Activated CD4-positive, alpha-beta T cell treated with anti-CD3 and anti-CD28 coated beads for 36 hours (primary cell): ENCODE data around the gene ANKRD23. TPM values are rescaled to one million over a fixed set of nuclear protein-coding genes. Genes with fewer than 3 reads are reported as not detected.

Experiments used
- ATAC-seq: fragments of 200-7000 bp; cut with Tn5 transposase; one replicate; pipeline ENCODE4 v1.10.0; 2021; ENCODE audit warnings: mild to moderate bottlenecking, moderate library complexity
- CTCF ChIA-PET: fragments of 350-600 bp; sonication (Branson Sonifier 250); formaldehyde crosslinking; loops from one replicate; lab custom pipeline; 2021; ENCODE audit warnings: antibody characterized with exemption; lab: Charles Lee
- POLR2A ChIA-PET: fragments of 350-600 bp; sonication (Branson Sonifier 250); formaldehyde crosslinking; loops from one replicate; lab custom pipeline; 2021; ENCODE audit warnings: antibody characterized with exemption, inconsistent platforms; lab: Charles Lee
- DNase-seq: peaks from one replicate; pipeline ENCODE4 v3.0.0-alpha.2; 2020
- H3K27ac Mint-ChIP-seq: one replicate; pipeline ENCODE4 v1.8.0; 2021; ENCODE audit warnings: mixed read lengths
- H3K27me3 Mint-ChIP-seq: one replicate; pipeline ENCODE4 v1.8.0; 2021; ENCODE audit warnings: mixed read lengths
- H3K36me3 Mint-ChIP-seq: one replicate; pipeline ENCODE4 v1.8.0; 2021; ENCODE audit warnings: low read depth, mixed read lengths
- H3K4me1 Mint-ChIP-seq: one replicate; pipeline ENCODE4 v1.8.0; 2021; ENCODE audit warnings: mixed read lengths
- H3K4me3 Mint-ChIP-seq: one replicate; pipeline ENCODE4 v1.8.0; 2021; ENCODE audit warnings: mild to moderate bottlenecking, moderate library complexity, mixed read lengths
- H3K9me3 Mint-ChIP-seq: one replicate; pipeline ENCODE4 v1.8.0; 2021; ENCODE audit warnings: low read depth, mixed read lengths
- intact Hi-C, 2 experiments: fragments of 100-400 bp; cut with DNase I in 1 of 2; cut with micrococcal nuclease in 1 of 2; formaldehyde crosslinking; loops; one replicate each; pipeline versions ENCODE4 v1.14.2 to v1.15.1; 2022 to 2024; cut with DNase I, micrococcal nuclease
- total RNA-seq, 2 experiments: library from RNA; stranded (reverse); gene quantifications; one replicate each; pipeline ENCODE4 v1.2.3, GENCODE V29; 2021

Gene ANKRD23
- total RNA-seq, 2 experiments from 2014 or later: 5.1 to 5.3 TPM

DNA sequence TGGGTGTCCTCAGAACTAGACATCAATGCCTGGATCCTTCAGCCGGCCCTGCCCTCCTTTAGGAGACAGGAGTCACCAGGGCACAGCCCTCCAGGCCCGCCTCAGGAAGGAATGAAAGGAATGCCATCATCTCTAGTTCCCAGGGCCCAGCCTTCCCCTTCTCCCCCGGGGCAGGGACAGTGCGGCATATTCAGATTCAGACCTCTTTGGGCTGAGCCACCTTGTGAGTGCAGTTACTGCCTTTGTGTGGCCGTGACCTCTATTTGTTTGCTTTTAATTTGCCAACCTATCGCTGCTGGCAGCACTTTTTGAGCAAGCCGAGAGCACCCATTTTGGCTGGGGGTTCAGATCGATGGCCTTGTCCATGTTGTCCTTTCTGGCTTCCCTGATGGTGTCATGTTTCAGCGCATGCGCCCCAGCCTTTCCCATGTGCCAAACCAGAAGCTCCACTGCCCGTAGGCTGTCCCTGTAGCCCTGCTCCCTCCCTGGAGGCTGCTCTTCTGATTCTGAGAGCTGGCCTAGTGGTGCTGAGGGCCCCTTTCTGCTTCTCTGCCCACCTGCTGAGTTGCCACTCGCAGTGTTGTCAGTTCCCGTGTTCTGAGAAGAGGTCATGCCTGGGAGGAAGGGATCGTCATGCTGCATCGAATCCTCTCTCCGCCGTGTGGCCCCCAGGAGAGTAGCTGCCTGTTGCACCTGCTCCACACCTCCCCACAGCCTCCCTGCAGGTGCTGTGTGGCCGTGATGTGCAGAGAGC lies 10.9 kb downstream of the ANKRD23 start:
- H3K27ac Mint-ChIP-seq: no peak overlapping the region
- no peak for ATAC-seq
- ChIA-PET CTCF (interaction anchor here (0.7 to 1.5 kb wide), 2 partner anchors 15 to 402 kb away, joined by 3 read pairs; no protein-coding TSS in a partner anchor), POLR2A (no interaction called here)
- H3K27me3 Mint-ChIP-seq: no peaks in the 10 kb centered on the region
- intact Hi-C loops: no loop called here
- DNase-seq: no peak
- H3K4me1 Mint-ChIP-seq: no peaks in the 10 kb centered on the region
- no peaks in the 10 kb centered on the region for H3K9me3 Mint-ChIP-seq
- H3K4me3 Mint-ChIP-seq: no peak overlapping the region
- peaks cover 26% of the 10 kb centered on the region for H3K36me3 Mint-ChIP-seq

DNA sequence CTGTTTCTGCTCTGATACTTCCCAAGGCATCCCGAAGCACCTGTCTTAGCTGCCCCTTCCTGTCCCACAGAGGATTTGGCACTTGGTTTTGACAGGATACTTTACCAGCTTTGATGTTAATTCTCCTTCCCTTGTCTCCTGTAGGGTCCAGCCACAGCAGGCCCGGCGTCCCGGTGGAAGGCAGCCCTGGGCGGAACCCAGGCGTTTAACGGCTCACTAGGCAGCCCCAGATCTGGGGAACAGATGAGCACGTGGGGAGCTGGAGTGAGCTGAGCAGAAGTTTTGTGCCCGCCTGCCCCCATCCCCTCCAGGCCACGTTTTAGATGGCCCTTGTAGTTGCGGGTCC lies 11.4 kb downstream of the ANKRD23 start:
- Mint-ChIP-seq H3K27me3 (no peaks in the 10 kb centered on the region), H3K27ac (no peak overlapping the region), H3K36me3 (peaks cover 26% of the 10 kb centered on the region), H3K9me3 (no peaks in the 10 kb centered on the region), H3K4me1 (no peaks in the 10 kb centered on the region), H3K4me3 (no peak overlapping the region)
- DNase-seq: no peak
- CTCF ChIA-PET: interaction anchor here (0.7 to 1.2 kb wide), 2 partner anchors 16 to 402 kb away, joined by 3 to 4 read pairs; partner anchors contain the start of gene CNNM3
- POLR2A ChIA-PET: no interaction called here
- intact Hi-C loops: no loop called here
- ATAC-seq: no peak

DNA sequence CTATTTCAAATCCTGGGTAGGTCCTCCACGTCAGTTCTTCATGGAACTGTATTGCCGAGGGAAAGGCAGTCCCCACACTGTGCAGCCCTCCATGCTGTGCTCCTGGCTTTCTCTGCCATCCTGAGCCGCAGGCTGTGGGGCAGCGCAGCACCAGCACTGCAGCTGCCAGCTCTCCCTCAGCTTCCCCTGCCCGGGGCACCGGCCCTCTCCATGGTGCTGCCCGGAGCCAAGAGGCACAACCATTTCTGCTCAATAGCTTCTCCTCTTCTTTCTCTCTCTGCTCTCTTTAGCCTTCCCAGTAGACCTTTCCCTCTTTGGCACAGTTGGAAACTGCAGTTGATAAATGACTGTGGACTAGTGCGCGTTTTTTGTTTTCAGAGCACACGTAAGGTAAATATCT lies 12.1 kb downstream of the ANKRD23 start:
- Mint-ChIP-seq H3K36me3 (peaks cover 25% of the 10 kb centered on the region), H3K9me3 (no peaks in the 10 kb centered on the region), H3K27me3 (no peaks in the 10 kb centered on the region), H3K4me1 (no peaks in the 10 kb centered on the region), H3K27ac (no peak overlapping the region), H3K4me3 (no peak overlapping the region)
- DNase-seq: no peak
- CTCF ChIA-PET: interaction anchor here (0.6 to 1.2 kb wide), 3 partner anchors 15 to 120 kb away, joined by 3 to 4 read pairs (median 4); partner anchors contain the start of gene CNNM3
- no peak for ATAC-seq
- intact Hi-C loops: no loop called here
- POLR2A ChIA-PET: no interaction called here

DNA sequence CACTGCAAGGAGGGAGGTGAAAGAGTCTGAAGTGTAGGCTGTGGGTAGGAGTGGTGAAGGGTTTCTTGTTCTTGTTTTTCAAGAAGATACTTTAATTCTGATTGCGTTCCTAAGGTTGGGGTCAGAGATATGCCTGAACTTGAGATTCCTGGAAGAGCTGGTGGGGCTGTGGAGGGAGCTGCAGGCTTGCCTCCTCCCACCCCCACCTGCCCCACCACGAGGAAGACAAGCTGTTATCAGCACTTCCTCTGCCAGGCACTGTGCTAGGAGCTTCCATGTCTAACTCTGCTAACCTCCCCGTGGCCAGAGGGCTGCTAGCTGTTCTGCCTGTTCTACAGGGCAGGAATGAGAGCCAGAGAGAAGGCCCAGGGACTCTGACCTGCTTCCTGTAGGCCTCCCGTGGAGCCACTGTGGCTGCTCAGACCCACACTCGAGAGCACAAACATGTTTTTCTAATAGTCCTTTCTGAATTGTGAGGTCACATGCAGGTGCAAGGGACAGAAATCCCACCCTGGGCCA lies 13.7 kb downstream of the ANKRD23 start:
- Mint-ChIP-seq H3K36me3 (peaks cover 29% of the 10 kb centered on the region), H3K4me3 (no peak overlapping the region), H3K9me3 (no peaks in the 10 kb centered on the region), H3K27ac (no peak overlapping the region), H3K4me1 (no peaks in the 10 kb centered on the region), H3K27me3 (no peaks in the 10 kb centered on the region)
- CTCF ChIA-PET: interaction anchor here (0.6 kb wide), 1 partner anchor 117 kb away, joined by 3 read pairs; no protein-coding TSS in a partner anchor
- POLR2A ChIA-PET: no interaction called here
- DNase-seq (no peak), ATAC-seq (no peak)
- intact Hi-C loops: no loop called here

DNA sequence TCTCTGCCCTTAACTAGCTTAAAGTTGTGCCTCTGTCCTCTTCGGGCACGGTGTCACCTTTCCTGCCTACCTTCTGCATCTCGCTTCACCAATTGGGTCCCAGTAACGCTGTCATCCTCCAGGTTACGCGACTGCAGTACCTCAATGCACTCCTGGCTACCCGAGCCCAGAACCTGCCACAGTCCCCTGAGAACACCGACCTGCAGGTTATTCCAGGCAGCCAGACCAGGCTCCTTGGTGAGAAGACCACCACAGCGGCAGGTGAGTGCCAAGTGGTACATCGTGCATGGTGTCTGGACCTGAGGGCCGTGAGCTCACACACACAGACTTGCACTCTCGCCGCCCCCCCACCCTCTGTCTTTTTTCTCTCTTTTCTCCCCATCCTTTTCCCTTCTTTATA lies 14.9 kb downstream of the ANKRD23 start:
- H3K9me3 Mint-ChIP-seq: no peaks in the 10 kb centered on the region
- H3K27ac Mint-ChIP-seq: no peak overlapping the region
- ChIA-PET POLR2A (no interaction called here), CTCF (no interaction called here)
- intact Hi-C loops: no loop called here
- H3K36me3 Mint-ChIP-seq: peaks cover 31% of the 10 kb centered on the region
- ATAC-seq (no peak), DNase-seq (no peak)
- no peaks in the 10 kb centered on the region for H3K27me3 Mint-ChIP-seq
- no peak overlapping the region for H3K4me3 Mint-ChIP-seq
- H3K4me1 Mint-ChIP-seq: no peaks in the 10 kb centered on the region

DNA sequence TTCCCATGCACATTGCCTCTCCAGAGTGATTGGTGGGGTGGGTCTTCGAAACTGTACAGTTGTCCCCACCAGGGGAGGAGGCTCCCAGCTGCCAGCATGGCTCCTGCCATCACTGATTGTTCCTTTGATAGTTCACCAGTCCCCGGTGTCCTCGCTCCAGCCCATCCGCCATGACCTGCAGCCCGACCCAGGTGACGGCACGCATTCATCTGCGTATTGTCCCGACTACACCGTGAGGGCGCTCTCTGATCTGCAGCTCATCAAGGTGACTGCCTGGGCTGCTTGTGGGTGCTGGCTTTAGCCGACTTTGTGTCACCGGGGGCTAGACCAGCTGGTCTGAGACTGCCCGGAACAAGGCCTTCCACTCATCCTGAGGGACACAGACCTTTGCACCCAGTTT lies 15.4 kb downstream of the ANKRD23 start:
- DNase-seq (no peak), ATAC-seq (no peak)
- H3K36me3 Mint-ChIP-seq: peaks cover 31% of the 10 kb centered on the region
- intact Hi-C loops: no loop called here
- ChIA-PET POLR2A (no interaction called here), CTCF (no interaction called here)
- no peaks in the 10 kb centered on the region for H3K9me3 Mint-ChIP-seq
- no peaks in the 10 kb centered on the region for H3K27me3 Mint-ChIP-seq
- H3K4me3 Mint-ChIP-seq: no peak overlapping the region
- H3K27ac Mint-ChIP-seq: no peak overlapping the region
- no peaks in the 10 kb centered on the region for H3K4me1 Mint-ChIP-seq

DNA sequence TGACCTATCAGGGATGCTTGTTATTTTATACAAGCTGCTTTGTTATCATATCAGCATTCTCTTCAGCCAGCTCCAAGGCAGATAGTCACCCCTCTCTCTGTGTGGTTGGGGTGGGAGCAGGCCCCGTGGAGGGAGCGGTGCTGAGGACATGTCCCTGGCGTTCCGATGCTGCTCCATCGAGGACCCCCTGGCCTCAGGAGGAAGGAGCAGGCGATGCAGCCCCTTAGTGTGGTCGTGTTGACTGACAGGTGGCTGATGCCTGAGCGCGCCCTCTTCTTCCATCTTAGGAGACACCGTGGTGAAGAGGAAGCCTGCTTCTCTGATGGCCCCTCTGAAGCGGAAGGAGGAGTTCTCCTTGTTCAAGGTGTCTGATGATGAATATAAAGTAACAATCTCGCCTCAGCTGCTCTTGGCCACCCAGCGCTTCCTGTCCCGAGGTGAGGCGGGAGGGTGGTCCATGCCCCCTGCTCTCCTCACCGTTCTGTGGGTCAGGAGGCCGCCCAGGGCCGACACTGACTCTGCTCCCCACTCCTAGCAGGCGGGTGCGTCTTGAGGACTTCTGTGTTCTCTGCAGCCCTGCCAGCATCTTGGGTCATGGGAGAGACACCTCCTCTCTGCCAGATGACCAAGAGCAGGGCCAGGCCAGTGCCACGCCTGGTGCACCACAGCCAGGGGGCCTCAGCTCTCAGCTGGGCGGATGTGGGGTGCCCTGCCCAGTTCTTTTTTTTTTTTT lies 17.1 kb downstream of the ANKRD23 start:
- DNase-seq (no peak), ATAC-seq (no peak)
- ChIA-PET CTCF (interaction anchor here (1.0 kb wide), 1 partner anchor 26 kb away, joined by 3 read pairs; no protein-coding TSS in a partner anchor), POLR2A (no interaction called here)
- no peak overlapping the region for H3K4me3 Mint-ChIP-seq
- peaks cover under 1% of the 10 kb centered on the region for H3K4me1 Mint-ChIP-seq
- intact Hi-C loops: no loop called here
- H3K27ac Mint-ChIP-seq: no peak overlapping the region
- no peaks in the 10 kb centered on the region for H3K27me3 Mint-ChIP-seq
- no peaks in the 10 kb centered on the region for H3K9me3 Mint-ChIP-seq
- H3K36me3 Mint-ChIP-seq: peaks cover 26% of the 10 kb centered on the region

DNA sequence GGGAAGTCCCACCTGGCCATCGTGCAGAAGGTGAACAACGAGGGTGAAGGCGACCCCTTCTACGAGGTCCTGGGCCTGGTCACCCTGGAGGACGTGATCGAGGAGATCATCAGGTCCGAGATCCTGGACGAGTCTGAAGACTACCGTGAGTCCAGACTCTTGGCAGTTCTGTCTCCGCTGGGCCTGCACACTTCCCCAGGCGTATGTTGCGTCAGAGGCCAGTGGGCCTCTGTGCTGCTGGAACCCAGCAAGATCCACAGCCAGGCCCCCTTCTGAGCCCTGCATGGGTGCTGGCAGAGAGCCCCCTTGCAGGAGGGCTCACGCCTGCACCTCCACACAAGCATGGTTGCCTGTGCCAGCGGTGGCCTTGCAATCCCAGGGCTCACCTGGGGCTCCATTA lies 18.8 kb downstream of the ANKRD23 start:
- Mint-ChIP-seq H3K9me3 (no peaks in the 10 kb centered on the region), H3K36me3 (peaks cover 22% of the 10 kb centered on the region), H3K27ac (no peak overlapping the region), H3K4me1 (peaks cover 17% of the 10 kb centered on the region), H3K4me3 (no peak overlapping the region), H3K27me3 (no peaks in the 10 kb centered on the region)
- CTCF ChIA-PET: interaction anchor here (0.6 kb wide), 1 partner anchor 148 kb away, joined by 3 read pairs; no protein-coding TSS in a partner anchor
- ATAC-seq: no peak
- no peak for DNase-seq
- POLR2A ChIA-PET: no interaction called here
- intact Hi-C loops: no loop called here

DNA sequence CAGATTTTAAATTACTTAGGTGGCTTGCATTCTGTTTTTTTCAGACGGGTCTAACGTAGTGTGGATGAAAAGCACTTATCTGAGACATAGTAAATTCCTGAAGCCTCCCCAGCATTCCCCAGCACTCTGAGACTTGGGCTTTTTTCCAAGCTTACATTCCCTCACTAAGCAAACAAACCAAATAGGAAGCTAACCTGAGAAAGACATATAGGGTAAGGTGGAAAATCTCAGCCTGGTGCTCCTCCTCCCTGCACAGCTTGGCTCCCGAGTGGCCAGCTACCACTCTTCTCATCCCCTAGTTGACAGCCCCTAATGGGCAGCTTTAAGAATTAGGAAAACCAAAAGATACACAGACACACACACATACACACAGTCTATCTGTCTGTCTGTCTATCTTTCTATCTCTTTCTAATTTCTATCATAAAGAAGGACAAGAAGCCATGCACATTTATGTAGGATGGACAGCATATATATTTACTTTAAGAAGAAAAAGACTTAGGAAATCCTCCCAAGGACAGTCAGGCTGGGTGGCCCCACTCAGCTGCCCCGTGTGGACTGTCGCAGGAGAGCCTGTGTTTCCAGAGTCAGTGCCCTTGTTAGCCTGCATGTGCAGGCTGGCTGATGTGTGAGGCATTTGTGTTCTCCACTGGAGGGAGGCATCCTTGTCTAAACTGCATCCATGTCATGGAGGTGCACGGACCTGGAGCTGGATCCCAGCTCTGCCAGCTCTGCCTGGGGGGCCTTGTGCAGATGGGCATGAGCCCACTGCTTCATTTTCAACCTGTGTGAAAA lies 19.5 kb downstream of the ANKRD23 start:
- intact Hi-C loops: no loop called here
- Mint-ChIP-seq H3K9me3 (no peaks in the 10 kb centered on the region), H3K27me3 (no peaks in the 10 kb centered on the region), H3K27ac (no peak overlapping the region), H3K4me3 (no peak overlapping the region), H3K4me1 (peaks cover 25% of the 10 kb centered on the region), H3K36me3 (peaks cover 22% of the 10 kb centered on the region)
- DNase-seq (no peak), ATAC-seq (no peak)
- ChIA-PET POLR2A (no interaction called here), CTCF (interaction anchor here (0.6 to 0.8 kb wide), 3 partner anchors 21 to 149 kb away, joined by 3 read pairs; no protein-coding TSS in a partner anchor)

DNA sequence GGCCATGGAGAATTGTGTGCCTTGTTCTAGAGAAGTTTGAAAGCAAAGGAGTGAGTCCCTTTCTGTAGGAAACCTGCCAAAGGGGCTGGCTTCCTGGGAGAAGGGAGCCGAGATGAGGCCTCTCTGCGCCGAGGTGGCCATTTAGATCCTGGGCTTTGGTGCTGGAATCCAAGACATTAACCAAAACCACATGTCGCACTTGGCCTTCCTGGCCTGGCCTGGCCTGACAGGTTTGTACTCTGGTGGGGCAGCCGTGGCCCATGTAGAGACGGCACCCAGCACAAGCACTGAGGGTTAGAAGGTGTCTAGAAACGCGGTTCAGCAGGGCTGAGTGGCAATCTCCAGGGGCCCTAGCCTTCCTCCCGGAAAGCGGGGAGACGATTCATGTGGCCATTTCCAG lies 20.6 kb downstream of the ANKRD23 start:
- ChIA-PET CTCF (no interaction called here), POLR2A (no interaction called here)
- H3K4me1 Mint-ChIP-seq: peaks cover 36% of the 10 kb centered on the region
- H3K36me3 Mint-ChIP-seq: peaks cover 26% of the 10 kb centered on the region
- no peak overlapping the region for H3K27ac Mint-ChIP-seq
- ATAC-seq (no peak), DNase-seq (no peak)
- no peak overlapping the region for H3K4me3 Mint-ChIP-seq
- intact Hi-C loops: no loop called here
- no peaks in the 10 kb centered on the region for H3K27me3 Mint-ChIP-seq
- H3K9me3 Mint-ChIP-seq: no peaks in the 10 kb centered on the region

DNA sequence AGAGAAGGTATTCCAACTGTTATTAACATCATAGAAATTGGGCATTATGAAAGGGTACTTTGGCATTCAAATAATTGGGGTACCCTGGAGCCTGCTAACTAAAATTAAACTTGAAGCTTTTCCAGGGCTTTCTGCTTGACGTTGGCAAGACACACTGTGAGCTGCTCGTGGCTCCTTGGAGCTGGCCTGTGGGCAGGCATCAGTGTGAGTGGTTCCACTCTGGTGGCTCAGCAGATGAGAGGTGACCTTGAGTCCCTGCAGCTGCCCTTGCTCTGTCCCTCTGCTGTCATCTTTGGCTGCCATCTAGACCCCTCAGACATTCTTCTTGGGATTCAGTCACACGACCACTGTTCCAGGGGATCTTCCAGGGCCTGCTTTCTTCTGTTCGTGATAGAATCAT lies 21.0 kb downstream of the ANKRD23 start:
- Mint-ChIP-seq H3K27me3 (no peaks in the 10 kb centered on the region), H3K4me3 (no peak overlapping the region), H3K9me3 (no peaks in the 10 kb centered on the region), H3K4me1 (peaks cover 40% of the 10 kb centered on the region), H3K27ac (no peak overlapping the region), H3K36me3 (peaks cover 28% of the 10 kb centered on the region)
- DNase-seq: no peak
- ATAC-seq: no peak
- intact Hi-C loops: no loop called here
- ChIA-PET POLR2A (no interaction called here), CTCF (no interaction called here)
